Brain pericyte (primary cell): ENCODE results near the gene C14orf132.

ENCODE experiments used
- DNase-seq: peaks from one replicate; pipeline ENCODE4 v3.0.0-alpha.2; 2012; ENCODE audit warnings: low read depth, low spot score

The C14orf132 gene

DNA sequence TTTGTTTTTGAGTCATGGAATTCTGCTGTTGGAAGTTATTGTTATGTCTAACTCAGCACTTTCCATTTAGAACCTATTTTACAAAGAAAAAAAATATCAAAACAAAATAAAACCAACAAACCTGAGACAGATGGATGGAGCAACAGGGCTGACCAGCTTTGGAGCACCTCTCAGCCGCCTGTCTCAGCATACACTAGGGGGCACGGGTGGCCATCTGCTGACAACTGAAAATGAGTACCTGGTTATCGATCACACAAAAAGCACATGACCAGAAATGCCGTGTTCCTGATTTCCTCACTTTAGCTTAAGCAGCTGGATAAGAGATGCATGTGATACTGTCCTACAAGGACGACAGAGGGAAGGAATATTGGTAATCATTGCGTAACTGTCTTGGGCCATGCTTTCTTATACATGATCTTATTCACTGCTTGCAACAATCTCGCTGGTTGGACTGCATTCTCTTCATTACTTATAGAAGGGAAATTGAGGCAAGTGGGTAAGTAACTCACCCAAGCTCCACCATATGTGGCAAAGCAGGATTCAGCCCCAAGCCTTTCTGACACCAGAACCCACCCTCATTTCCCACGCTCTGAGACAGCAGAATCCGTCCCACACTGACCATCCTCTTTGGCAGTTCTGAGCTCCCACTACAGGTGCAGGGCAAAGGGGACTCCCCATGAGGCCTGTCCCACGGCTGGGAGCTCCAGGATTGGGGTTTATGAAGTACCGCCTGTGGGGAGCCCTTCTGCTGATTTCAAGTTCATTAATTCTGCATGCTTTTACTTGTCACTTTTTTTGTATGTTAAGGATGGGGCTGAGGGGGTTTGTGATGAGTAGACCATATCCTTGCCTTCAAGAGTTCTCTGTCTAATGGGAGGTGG, 43.5 kb downstream of the C14orf132 start:
- no peak for DNase-seq

DNA sequence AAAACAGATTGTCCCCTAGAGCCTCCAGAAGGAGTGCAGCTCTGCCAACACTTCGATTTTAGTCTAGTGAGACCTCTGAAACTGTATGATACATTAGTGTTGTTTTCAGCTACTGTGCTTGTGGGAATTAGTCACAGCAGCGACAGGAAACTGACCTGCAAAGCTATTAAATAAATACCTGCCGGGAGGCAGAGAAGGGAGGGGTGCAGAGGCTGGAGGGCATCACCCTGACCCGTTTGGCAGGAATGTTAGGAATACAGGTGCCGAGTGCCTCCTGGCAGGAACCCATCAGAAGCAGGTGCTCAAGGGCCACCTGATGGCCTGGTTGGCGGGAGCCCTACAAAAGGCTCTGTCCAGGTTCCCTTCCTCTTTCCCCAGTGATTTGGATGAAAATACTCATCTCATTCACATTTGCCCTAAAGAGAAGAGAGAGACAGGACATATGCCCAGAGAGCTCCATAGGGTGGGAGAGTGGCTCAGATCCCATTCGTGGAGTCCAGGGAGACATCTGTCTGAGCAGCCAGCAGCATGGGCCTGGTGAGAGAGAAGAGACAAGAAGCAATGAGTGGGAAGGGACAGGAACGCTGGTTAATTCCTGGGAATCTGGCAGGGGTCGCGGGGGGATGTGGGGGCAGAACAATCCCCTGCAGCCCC, 44.6 kb downstream of the C14orf132 start:
- DNase-seq = no peak

DNA sequence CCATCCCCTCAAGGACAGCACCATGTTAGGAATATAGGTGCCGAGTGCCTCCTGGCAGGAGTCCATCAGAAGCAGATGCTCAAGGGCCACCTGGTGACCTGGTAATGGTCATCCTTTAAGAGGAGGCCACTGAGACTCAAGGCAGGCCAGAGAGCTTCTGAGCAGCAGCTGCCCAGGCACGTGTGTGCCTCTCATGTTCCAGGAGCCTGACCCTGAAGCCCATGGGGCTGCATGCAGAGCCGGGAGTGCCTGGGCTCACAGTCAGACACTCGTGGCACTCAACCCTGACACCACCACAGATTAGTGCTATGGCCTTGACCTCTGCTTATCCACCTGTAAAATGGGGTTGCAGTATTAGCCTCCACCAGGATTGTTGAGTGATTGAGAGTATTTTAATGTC, 45.6 kb downstream of the C14orf132 start:
- no peak for DNase-seq

GRCh38 chr14:96085369-96085768, 46.2 kb downstream of the C14orf132 start:
- DNase-seq = no peak

GRCh38 chr14:96086032-96086431, 46.9 kb downstream of the C14orf132 start:
- no peak for DNase-seq

DNA sequence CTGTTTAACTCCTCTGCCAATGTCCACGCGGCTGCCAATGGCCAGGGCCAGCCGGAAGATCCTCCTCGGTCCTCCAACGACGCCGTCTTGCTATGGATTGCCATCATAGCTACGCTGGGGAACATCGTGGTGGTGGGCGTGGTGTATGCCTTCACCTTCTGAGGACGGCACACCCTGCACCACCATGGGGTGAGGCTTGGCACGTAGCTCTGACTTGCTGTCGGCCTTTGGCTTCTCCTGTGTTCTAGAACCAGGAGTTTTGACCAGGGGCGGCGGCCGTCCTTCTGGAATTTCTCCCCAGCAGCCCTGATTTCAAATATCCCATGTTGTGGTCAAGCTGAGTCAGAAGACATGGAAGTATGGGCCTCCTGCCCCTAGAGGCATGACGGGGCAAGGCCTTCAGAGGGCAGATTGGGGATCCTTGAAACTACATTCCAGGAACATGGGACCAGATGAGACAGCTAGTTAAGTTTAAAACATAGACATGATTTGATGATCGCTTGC, 47.5 kb downstream of the C14orf132 start:
- DNase-seq = no peak

DNA sequence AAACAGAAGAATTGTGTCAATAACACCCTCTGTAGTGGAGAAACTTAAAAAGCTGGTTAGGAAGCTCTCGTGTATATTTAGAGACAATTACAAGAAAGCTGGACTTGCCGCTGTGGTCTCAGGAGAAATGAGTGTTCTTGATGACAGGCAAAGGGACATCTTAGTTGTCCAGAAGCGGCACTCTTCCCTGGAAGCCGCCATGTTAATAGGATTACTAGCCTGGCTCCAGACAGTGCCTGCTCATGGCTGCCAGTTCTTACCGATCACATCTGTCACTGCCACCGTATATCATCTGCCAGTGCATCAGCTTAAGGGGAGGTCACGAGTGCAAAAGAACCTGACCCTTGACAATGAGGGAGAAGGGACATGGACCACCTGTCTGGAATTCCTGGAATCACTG, 48.9 kb downstream of the C14orf132 start:
- no peak for DNase-seq

DNA sequence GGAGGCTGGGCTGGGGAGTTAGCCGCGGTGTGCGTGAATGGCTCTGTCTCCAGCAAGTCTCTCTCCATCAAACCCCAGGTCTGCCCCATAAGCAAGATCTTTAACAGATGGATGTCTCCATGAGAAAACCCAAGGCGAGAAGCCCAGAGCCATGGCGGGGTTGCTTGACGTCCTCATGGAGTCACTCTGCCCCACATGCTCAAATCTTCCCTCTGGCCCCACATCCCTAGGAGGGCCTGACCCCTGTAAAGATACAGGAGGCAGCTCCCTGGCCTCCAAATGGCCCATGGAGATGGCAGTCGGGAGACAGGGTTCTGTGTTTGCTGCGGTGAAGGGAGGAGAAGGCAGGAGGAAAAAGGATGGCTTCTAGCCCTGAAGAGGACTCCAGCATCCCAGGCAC, 49.3 kb downstream of the C14orf132 start:
- DNase-seq = no peak

- DNase-seq = no peak
These were observed 49.7 kb downstream of the C14orf132 start for GRCh38 chr14:96088911-96089310.

GRCh38 chr14:96089401-96089800, 50.2 kb downstream of the C14orf132 start:
- DNase-seq = no peak

DNA sequence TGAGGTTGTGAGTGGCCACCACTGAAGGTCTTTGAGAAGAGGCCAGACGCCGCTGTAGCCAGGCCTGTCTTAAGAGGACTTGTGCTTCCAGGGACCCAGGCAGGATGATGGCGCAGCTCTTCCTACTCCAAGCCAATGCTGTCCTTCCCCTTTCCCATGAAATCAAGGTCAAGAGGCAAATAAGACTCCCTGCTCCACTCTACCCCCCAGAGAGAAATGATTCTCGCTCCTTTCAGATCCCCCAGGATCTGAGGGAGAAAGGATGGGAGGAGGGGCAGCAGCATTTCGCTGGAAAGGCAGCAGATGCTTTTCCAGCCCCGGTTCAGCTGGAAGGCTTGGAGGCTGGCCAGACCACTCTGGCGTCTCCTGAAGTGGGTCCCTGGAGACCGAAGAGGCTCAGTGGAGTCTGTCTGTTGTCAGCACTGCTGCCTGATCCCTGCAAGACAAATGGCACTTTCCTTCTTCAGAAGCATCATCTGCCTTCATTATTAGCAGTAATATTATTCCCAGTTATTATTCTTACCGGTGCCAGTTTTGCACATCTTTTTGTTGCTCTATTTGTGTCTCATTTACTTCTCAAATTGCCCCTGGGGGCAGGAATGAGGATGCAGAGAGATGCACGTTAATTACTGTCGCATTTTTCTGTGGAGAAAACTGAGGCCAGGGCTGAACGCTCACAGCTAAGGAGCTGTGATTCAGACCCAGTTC, 51.4 kb downstream of the C14orf132 start:
- no peak for DNase-seq

DNA sequence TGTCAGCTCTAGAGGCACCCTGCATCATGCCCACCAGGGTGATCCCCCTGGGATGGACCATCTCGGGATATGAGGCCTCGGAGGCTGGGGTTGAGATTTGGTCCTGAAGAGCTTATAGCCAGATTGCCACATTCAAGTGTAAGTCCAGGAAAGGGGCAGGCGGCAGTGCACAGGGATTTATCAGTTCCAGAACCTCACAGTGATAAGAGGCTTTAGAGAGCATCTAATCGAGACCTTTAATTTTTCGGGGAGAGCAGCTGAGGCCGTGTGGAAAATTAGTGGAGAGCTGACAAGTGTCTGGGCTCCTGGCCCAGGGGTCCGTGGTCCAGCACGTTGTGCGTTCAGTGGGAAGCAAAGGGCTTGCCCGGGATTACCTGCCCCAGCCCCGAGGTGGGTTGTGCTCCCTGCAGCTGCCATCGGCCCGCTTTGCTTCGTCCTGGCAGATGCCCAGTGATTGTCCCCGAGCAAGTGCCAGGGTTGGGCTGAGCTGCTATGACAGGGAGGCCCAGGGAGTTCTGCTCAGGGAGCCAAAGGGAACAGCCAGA, 52.1 kb downstream of the C14orf132 start:
- no peak for DNase-seq

GRCh38 chr14:96091941-96092411, 52.8 kb downstream of the C14orf132 start:
- DNase-seq = no peak

- DNase-seq = no peak
These were observed 53.8 kb downstream of the C14orf132 start for GRCh38 chr14:96092936-96093335.

DNA sequence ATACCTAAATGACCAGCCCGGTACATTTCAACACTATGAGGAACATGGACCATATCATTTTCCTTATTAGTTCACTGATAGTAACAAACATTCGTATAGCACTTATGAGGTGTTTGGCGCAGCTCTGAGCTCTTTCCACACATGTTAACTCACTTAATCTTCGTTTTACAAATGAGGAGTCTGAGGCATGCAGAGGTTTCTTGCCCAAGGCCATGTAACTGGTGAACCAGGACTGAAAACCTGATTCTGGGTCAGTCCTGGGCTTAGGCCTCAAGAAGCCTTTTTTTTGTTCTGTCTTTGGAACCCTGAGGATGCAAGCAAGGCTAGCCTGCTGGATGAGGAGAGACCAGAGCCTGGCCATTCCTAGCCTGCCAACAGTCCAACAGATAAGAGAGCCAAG, 55.0 kb downstream of the C14orf132 start:
- DNase-seq = no peak

GRCh38 chr14:96094656-96095055, 55.5 kb downstream of the C14orf132 start:
- no peak for DNase-seq

DNA sequence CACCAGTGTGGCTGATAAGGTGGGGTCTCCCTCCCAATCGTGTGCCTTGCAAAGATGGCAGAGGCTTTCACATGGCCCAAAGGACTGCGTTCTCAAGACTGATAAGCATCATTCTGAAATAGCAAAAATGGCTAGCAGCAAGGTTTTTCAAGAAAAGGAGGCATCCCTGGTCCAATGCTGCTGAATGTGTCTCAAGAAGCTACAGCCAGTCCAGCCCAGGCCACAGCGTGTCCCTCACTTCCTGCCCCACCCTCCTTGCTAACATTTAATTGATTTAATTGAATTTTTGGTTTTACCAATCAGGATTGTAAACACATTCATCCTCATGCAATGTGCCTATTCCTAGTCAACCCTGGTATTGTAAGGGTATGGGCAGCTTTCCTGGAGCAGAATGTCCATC, 55.9 kb downstream of the C14orf132 start:
- DNase-seq = no peak

DNA sequence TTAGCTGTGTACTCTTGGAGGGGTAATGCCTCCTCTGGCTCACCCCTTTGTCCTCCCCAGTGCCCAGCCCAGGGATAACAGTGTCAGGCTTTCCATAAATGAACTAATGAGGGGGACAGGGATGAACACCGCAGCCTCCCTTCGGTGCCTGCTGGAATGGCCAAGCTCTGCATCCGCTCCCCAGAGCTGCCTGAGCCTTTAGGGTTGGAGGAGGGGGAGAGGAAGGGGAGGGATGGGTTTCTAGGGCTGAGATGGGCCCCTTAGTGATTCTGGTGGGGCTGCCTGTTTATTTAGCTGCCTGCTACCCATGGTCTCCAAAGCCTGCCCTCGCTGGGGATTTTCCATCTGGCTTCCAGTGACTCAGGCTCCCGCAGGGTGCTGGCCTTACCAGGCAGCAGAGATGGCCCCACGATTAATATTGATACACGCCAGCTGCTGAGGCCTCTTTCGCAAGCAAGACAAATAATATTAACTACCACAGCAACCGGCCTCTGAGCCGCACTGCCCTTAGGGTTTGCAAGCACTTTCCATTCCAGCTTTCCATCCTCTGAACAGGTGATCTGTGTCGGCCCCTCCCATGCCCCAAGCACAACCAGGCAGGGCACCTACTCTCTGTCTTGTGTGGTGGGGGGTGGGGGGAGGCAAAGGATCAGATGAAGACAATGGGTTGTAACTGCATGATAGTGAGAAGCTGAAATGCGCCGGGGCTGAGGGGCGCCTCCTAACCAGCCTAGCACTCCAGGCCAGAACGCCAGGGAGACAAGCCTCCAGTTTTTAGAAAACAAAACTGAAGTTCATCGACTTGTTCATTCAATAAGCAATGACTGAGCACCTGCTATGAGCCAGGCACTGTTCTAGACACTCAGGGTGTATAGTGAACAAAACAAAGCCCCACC, 56.7 kb downstream of the C14orf132 start:
- DNase-seq = peak; percentile 88

GRCh38 chr14:96096639-96097610, 57.8 kb downstream of the C14orf132 start:
- DNase-seq = no peak

DNA sequence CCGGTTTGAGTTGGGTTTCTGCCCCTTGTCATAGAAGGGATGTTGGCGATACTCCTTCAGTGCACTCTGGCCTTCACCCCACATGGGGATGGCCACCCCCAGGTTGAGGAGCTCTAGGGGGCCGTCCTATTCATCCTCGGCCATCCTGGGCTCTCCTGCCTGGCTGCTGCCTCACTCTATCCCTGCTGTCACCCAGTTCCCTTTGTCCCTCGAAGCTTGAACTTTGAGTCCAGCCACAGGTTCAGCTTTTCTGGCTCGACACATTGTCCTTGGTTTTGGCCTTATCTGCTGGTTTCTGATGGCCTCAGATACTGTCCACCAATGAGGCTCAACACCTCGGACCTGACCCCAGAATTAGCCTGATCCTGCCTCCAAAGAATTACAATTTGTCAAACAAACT, 58.6 kb downstream of the C14orf132 start:
- DNase-seq = no peak
